Measurements from ENCODE around the gene RASGRP1.

The RASGRP1 gene

GRCh38 chr15:38535491-38536200 lies 29.0 kb downstream of the RASGRP1 start:
- DNase-seq (ENCODE audit: low spot score): no peak

- no peak for DNase-seq (ENCODE audit: low spot score)
Observed at GRCh38 chr15:38534691-38535090, 29.9 kb downstream of the RASGRP1 start.

- no peak for DNase-seq (ENCODE audit: low spot score)
Observed at GRCh38 chr15:38533926-38534325, 30.7 kb downstream of the RASGRP1 start.

GRCh38 chr15:38533416-38533915 lies 31.1 kb downstream of the RASGRP1 start:
- no peak for DNase-seq (ENCODE audit: low spot score)

GRCh38 chr15:38532728-38533127 lies 31.9 kb downstream of the RASGRP1 start:
- DNase-seq (ENCODE audit: low spot score): no peak

- DNase-seq (ENCODE audit: low spot score): no peak
Observed at GRCh38 chr15:38531509-38531908, 33.1 kb downstream of the RASGRP1 start.

GRCh38 chr15:38530113-38530512 lies 34.5 kb downstream of the RASGRP1 start:
- DNase-seq (ENCODE audit: low spot score): no peak

GRCh38 chr15:38528294-38528693 lies 36.3 kb downstream of the RASGRP1 start:
- DNase-seq (ENCODE audit: low spot score): no peak

GRCh38 chr15:38526158-38526557 lies 38.5 kb downstream of the RASGRP1 start:
- DNase-seq (ENCODE audit: low spot score): no peak

GRCh38 chr15:38525489-38525888 lies 39.1 kb downstream of the RASGRP1 start:
- DNase-seq (ENCODE audit: low spot score): no peak

- no peak for DNase-seq (ENCODE audit: low spot score)
Observed at GRCh38 chr15:38524156-38524555, 40.5 kb downstream of the RASGRP1 start.

GRCh38 chr15:38522922-38523321 lies 41.7 kb downstream of the RASGRP1 start:
- no peak for DNase-seq (ENCODE audit: low spot score)

- no peak for DNase-seq (ENCODE audit: low spot score)
Observed at GRCh38 chr15:38521316-38521715, 43.3 kb downstream of the RASGRP1 start.

- no peak for DNase-seq (ENCODE audit: low spot score)
Observed at GRCh38 chr15:38520035-38520434, 44.6 kb downstream of the RASGRP1 start.

- DNase-seq (ENCODE audit: low spot score): no peak
Observed at GRCh38 chr15:38518084-38518483, 46.5 kb downstream of the RASGRP1 start.

GRCh38 chr15:38517312-38517975 lies 47.2 kb downstream of the RASGRP1 start:
- DNase-seq (ENCODE audit: low spot score): no peak

GRCh38 chr15:38516626-38517025 lies 48.0 kb downstream of the RASGRP1 start:
- no peak for DNase-seq (ENCODE audit: low spot score)

GRCh38 chr15:38514601-38515000 lies 50.0 kb downstream of the RASGRP1 start:
- no peak for DNase-seq (ENCODE audit: low spot score)

- DNase-seq (ENCODE audit: low spot score): no peak
Observed at GRCh38 chr15:38512901-38513300, 51.7 kb downstream of the RASGRP1 start.

GRCh38 chr15:38509152-38509551 lies 55.5 kb downstream of the RASGRP1 start:
- DNase-seq (ENCODE audit: low spot score): no peak

- DNase-seq (ENCODE audit: low spot score): no peak
Observed at GRCh38 chr15:38508647-38509046, 56.0 kb downstream of the RASGRP1 start.

GRCh38 chr15:38507570-38507969 lies 57.0 kb downstream of the RASGRP1 start:
- DNase-seq (ENCODE audit: low spot score): no peak

- no peak for DNase-seq (ENCODE audit: low spot score)
Observed at GRCh38 chr15:38506997-38507396, 57.6 kb downstream of the RASGRP1 start.
